ENCODE results near the gene TSPAN18.

- TF ChIP-seq, protein P1, sequence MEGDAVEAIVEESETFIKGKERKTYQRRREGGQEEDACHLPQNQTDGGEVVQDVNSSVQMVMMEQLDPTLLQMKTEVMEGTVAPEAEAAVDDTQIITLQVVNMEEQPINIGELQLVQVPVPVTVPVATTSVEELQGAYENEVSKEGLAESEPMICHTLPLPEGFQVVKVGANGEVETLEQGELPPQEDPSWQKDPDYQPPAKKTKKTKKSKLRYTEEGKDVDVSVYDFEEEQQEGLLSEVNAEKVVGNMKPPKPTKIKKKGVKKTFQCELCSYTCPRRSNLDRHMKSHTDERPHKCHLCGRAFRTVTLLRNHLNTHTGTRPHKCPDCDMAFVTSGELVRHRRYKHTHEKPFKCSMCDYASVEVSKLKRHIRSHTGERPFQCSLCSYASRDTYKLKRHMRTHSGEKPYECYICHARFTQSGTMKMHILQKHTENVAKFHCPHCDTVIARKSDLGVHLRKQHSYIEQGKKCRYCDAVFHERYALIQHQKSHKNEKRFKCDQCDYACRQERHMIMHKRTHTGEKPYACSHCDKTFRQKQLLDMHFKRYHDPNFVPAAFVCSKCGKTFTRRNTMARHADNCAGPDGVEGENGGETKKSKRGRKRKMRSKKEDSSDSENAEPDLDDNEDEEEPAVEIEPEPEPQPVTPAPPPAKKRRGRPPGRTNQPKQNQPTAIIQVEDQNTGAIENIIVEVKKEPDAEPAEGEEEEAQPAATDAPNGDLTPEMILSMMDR (conservative IDR thresholded peaks at IDR 0.05; ENCODE audit: low read depth, low read length), result no peak
- TF ChIP-seq EZH2 (IDR thresholded peaks at IDR 0.05; ENCODE audit: low read length, unreplicated experiment), result no peak
Observed at GRCh38 chr11:44942029-44942955, 215.5 kb downstream of the TSPAN18 start.
